Right forelimb (tissue), 1 donor: ENCODE results near the gene TFCP2.

Source experiments
- DNase-seq: peaks from one replicate; pipeline ENCODE4 v3.0.0-alpha.2; 2018

Gene TFCP2

GRCh38 chr12:51197736-51198567, 25.0 kb upstream of the TFCP2 start:
- no peak for DNase-seq

- no peak for DNase-seq
Observed at GRCh38 chr12:51196547-51196946, 23.6 kb upstream of the TFCP2 start.

- DNase-seq: no peak
Observed at GRCh38 chr12:51195841-51196240, 22.9 kb upstream of the TFCP2 start.

- no peak for DNase-seq
Observed at GRCh38 chr12:51192284-51192671, 19.3 kb upstream of the TFCP2 start.

GRCh38 chr12:51191516-51192283, 18.8 kb upstream of the TFCP2 start:
- DNase-seq: no peak

- no peak for DNase-seq
Observed at GRCh38 chr12:51190820-51191219, 17.9 kb upstream of the TFCP2 start.

- DNase-seq: no peak
Observed at GRCh38 chr12:51189790-51190355, 16.9 kb upstream of the TFCP2 start.

- no peak for DNase-seq
Observed at GRCh38 chr12:51188359-51189051, 15.6 kb upstream of the TFCP2 start.

- DNase-seq: no peak
Observed at GRCh38 chr12:51187370-51187987, 14.5 kb upstream of the TFCP2 start.

GRCh38 chr12:51186465-51187085, 13.6 kb upstream of the TFCP2 start:
- DNase-seq: no peak

- DNase-seq: no peak
Observed at GRCh38 chr12:51185171-51185717, 12.3 kb upstream of the TFCP2 start.

GRCh38 chr12:51183816-51184215, 10.9 kb upstream of the TFCP2 start:
- peak; percentile 58 for DNase-seq

GRCh38 chr12:51183349-51183748, 10.4 kb upstream of the TFCP2 start:
- no peak for DNase-seq

GRCh38 chr12:51181558-51181957, 8.6 kb upstream of the TFCP2 start:
- no peak for DNase-seq

GRCh38 chr12:51177897-51178296, 5.0 kb upstream of the TFCP2 start:
- DNase-seq: no peak

- no peak for DNase-seq
Observed at GRCh38 chr12:51174501-51174900, 1.6 kb upstream of the TFCP2 start.

- no peak for DNase-seq
Observed at GRCh38 chr12:51171884-51172514, 936 bp downstream of the TFCP2 start.

GRCh38 chr12:51163795-51164194, 9.1 kb downstream of the TFCP2 start:
- DNase-seq: no peak

- DNase-seq: no peak
Observed at GRCh38 chr12:51162217-51162616, 10.7 kb downstream of the TFCP2 start.

- no peak for DNase-seq
Observed at GRCh38 chr12:51160814-51161459, 12.0 kb downstream of the TFCP2 start.

- DNase-seq: no peak
Observed at GRCh38 chr12:51156245-51156765, 16.6 kb downstream of the TFCP2 start.
